ENCODE measurements around the gene CYSRT1. TPM values are rescaled to one million over a fixed set of nuclear protein-coding genes. Genes with fewer than 3 reads are reported as not detected.

CYSRT1 gene
- total RNA-seq, 2 experiments from 2014 or later: 0.17 to 0.26 TPM

DNA sequence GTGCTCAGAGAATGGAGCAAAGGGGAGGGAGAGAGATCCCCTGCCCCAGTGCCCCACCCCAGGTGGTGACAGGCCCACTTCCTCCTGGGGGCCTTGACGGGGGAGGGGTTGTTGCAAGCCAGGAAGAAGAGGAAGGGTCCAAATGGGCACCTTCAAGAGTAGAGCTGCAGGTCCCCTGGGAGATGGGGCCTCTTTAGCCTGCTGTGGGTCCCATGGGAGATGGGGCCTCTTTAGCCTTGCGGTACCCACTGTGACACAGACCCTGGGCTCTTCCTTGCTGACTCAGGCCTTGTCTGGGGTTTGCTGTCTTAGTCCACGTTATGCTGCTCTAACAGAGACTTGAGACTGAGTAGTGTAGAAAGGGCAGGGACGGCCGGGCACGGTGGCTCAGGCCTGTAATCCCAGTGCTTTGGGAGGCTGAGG is 43.0 kb downstream of the CYSRT1 start:
- Mint-ChIP-seq H3K9me3 (no peaks in the 10 kb centered on the region), H3K27ac (no peak overlapping the region), H3K27me3 (ENCODE audit: low read depth) (no peaks in the 10 kb centered on the region), H3K36me3 (ENCODE audit: low read depth) (peaks cover 33% of the 10 kb centered on the region), H3K4me3 (no peak overlapping the region), H3K4me1 (ENCODE audit: low read depth) (peaks cover 8% of the 10 kb centered on the region)
- intact Hi-C loops (cut with micrococcal nuclease): no loop called here
- CTCF ChIA-PET: no interaction called here
- no peak for DNase-seq

DNA sequence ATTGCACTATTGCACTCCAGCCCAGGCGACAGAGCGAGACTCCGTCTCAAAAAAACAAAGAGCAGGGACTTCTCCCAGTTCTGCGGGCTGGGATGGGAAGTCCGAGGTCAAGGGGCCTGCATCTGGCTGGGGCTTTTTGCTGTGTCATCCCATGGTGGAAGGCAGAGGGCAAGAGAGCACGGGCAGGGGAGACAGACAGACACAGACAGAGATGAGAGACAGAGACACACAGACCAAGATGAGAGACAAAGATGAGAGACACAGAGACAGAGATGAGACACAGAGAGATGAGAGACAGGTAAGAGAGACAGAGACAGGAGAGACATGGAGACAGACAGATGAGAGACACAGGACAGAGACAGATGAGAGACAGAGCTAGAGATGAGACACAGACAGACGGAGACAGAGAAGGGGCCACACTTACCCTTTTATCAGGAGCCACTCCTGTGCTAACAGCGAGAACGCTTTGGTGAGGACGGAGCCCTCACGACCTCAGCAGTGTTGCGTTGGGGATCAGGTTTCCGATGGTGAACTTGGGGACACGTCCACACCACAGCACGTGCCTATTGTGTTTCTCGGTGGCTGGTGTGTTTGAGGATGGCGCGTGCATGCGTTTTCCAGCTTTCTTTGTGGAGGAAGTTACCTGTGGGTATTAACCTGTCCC is 43.7 kb downstream of the CYSRT1 start:
- Mint-ChIP-seq H3K36me3 (ENCODE audit: low read depth) (peaks cover 33% of the 10 kb centered on the region), H3K27me3 (ENCODE audit: low read depth) (no peaks in the 10 kb centered on the region), H3K9me3 (no peaks in the 10 kb centered on the region), H3K4me1 (ENCODE audit: low read depth) (peaks cover 8% of the 10 kb centered on the region), H3K27ac (no peak overlapping the region), H3K4me3 (no peak overlapping the region)
- DNase-seq: no peak
- CTCF ChIA-PET: no interaction called here
- intact Hi-C loops (cut with micrococcal nuclease): no loop called here

DNA sequence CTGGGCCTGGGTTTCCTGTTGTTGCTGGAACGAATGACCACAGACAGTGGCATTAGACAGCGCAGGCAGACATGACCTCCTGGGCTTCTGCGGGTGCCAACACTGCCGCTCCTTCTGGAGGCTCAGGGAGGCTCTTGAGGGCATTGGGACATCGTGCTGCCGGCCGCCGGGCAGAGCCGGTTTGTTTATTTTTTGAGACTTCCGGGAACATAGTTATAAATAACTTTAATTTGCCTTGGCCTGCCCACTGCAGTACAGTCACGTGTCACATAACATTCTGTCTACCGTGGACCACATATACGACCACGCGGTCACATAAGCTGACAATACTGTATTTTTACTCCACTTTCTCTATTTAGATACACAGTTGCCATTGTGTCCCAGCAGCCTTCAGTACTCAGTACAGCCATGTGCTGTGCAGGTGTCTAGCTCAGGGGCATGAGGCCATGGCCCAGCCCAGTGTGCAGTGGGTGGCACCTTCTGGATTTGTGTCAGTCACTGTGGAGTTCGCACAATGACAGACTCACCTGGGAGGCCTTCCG is 44.3 kb downstream of the CYSRT1 start:
- intact Hi-C loops (cut with micrococcal nuclease): no loop called here
- Mint-ChIP-seq H3K27ac (no peak overlapping the region), H3K27me3 (ENCODE audit: low read depth) (no peaks in the 10 kb centered on the region), H3K4me3 (no peak overlapping the region), H3K9me3 (no peaks in the 10 kb centered on the region), H3K4me1 (ENCODE audit: low read depth) (peaks cover 8% of the 10 kb centered on the region), H3K36me3 (ENCODE audit: low read depth) (peaks cover 30% of the 10 kb centered on the region)
- no peak for DNase-seq
- CTCF ChIA-PET: no interaction called here

DNA sequence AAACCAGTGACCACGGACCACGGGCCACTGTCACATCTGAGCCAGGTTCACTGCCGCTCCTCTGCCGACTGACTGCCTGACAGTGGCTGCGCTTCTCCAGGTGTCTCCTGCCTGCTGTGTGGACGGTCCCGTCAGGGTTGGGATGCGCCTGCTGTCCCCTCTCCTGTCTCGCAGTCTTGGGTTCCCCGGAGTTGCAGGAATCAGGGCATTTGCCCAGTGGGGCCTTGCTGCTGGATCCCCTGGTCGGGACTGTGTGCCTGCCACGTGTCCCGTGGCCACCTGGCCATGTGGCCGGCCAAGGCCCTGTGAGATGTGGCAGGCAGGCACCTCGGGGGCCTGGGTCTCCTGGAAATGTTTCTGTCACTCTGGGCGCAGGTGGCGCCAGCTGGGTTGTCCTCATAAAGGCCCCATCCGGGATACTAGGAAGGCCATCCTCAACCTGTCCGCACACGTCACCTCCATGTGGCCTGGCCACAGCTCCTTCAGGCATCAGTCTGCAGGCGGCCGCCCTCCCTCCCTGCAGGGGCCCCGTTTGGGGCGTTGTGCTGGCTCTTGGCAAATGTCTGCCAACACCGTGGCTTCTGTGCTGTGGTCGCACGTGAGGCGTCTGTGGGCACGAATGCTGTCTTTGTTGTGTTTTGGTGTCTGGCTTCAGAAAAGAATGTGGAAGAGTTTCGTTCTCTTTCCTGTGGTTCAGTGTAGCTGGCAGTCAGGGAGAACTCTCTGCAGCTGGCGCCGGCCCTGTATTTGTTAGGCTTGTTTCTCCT is 46.1 kb downstream of the CYSRT1 start:
- no peak for DNase-seq
- intact Hi-C loops (cut with micrococcal nuclease): no loop called here
- H3K4me3 Mint-ChIP-seq: no peak overlapping the region
- no peaks in the 10 kb centered on the region for H3K27me3 Mint-ChIP-seq (ENCODE audit: low read depth)
- no peak overlapping the region for H3K27ac Mint-ChIP-seq
- peaks cover 28% of the 10 kb centered on the region for H3K36me3 Mint-ChIP-seq (ENCODE audit: low read depth)
- CTCF ChIA-PET: interaction anchor here (0.8 kb wide), 1 partner anchor 9 kb away, joined by 3 read pairs; no protein-coding TSS in a partner anchor
- peaks cover 11% of the 10 kb centered on the region for H3K4me1 Mint-ChIP-seq (ENCODE audit: low read depth)
- H3K9me3 Mint-ChIP-seq: no peaks in the 10 kb centered on the region

DNA sequence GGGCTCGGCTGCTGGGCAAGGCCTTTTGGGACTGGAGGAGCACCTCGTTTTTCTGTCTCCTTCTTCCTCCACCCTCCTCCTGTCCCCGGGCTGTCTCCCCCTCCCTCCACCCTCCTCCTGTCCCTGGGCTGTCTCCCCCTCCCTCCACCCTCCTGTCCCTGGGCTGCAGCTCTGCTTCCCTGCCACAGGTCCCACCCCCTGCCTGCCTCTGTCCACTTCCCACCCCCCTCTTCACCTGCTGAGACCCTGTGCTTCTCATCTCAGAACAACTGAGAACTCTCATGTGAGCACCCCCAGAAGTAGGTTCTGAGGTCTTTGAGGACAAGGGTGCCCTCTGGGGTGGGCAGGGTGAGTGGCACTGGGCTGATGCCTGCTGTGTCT is 46.7 kb downstream of the CYSRT1 start:
- CTCF ChIA-PET: interaction anchor here (0.8 kb wide), 1 partner anchor 10 kb away, joined by 3 read pairs; no protein-coding TSS in a partner anchor
- intact Hi-C loops (cut with micrococcal nuclease): no loop called here
- DNase-seq: no peak
- H3K9me3 Mint-ChIP-seq: no peaks in the 10 kb centered on the region
- peaks cover 12% of the 10 kb centered on the region for H3K4me1 Mint-ChIP-seq (ENCODE audit: low read depth)
- no peak overlapping the region for H3K4me3 Mint-ChIP-seq
- peaks cover 28% of the 10 kb centered on the region for H3K36me3 Mint-ChIP-seq (ENCODE audit: low read depth)
- H3K27me3 Mint-ChIP-seq (ENCODE audit: low read depth): no peaks in the 10 kb centered on the region
- no peak overlapping the region for H3K27ac Mint-ChIP-seq

DNA sequence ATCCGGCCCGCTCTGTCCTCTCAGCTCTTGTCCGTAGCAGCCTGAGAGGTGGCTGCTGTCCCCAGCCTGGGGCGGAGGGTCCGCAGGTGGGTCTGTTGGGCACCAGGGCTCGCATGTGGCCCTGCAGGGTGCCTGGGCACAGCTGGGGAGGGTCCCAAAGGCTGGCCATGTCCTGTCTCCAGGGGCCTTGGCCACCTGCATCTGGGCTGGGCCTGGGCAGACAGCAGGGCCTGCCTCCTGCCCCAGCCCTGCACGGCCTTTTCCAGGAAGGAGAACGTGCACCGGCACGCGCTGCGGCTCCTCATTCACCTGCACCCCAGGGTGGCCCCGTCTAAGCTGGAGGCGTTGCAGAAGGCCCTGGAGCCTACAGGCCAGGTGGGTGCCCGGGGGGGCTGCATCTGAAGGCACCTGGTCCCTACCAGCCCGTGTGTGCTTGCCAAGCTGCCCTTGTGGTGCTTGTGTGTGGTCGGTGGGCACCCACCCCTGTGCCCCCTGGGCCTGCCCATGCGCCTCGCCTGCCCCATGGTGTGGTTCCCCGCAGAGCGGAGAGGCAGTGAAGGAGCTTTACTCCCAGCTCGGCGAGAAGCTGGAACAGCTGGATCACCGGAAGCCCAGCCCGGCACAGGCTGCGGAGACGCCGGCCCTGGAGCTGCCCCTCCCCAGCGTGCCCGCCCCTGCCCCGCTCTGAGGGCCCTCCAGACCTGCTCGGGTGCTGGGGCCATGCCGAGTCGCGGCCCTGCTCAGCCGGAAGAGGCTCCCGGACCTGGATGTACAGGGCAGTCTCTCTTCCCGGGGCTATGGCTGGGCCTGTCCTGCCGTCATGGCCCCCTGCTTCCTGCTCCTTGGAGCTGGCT is 47.5 kb downstream of the CYSRT1 start:
- Mint-ChIP-seq H3K27me3 (ENCODE audit: low read depth) (peaks cover 4% of the 10 kb centered on the region), H3K4me3 (no peak overlapping the region), H3K36me3 (ENCODE audit: low read depth) (peaks cover 23% of the 10 kb centered on the region), H3K9me3 (no peaks in the 10 kb centered on the region), H3K27ac (no peak overlapping the region), H3K4me1 (ENCODE audit: low read depth) (peaks cover 17% of the 10 kb centered on the region)
- DNase-seq: no peak
- CTCF ChIA-PET: interaction anchor here (0.9 kb wide), 1 partner anchor 10 kb away, joined by 3 read pairs; no protein-coding TSS in a partner anchor
- intact Hi-C loops (cut with micrococcal nuclease): no loop called here

DNA sequence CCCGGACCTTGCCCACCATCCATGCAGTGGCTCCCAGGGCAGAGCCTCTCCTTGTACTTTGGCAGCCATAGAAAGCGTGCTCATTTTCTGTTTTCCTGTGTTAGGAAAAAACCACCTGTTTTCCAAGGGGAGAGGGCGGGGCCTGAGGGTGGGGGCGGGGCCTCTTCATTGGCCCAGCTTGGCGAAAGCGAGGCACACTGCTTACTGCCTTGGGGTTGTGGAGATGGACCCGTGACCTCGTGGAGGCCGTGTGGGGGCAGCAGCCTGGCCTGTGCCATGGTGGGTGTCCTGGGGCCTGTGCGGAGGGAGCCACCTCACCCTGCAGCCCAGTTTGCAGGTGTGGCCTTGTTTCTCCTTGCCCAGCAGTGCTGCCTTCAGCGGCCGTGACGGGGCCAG is 48.1 kb downstream of the CYSRT1 start:
- peaks cover 18% of the 10 kb centered on the region for H3K4me1 Mint-ChIP-seq (ENCODE audit: low read depth)
- H3K4me3 Mint-ChIP-seq: no peak overlapping the region
- no peaks in the 10 kb centered on the region for H3K9me3 Mint-ChIP-seq
- peaks cover 4% of the 10 kb centered on the region for H3K27me3 Mint-ChIP-seq (ENCODE audit: low read depth)
- H3K36me3 Mint-ChIP-seq (ENCODE audit: low read depth): peaks cover 19% of the 10 kb centered on the region
- CTCF ChIA-PET: interaction anchor here (0.6 to 0.9 kb wide), 2 partner anchors 11 to 149 kb away, joined by 3 read pairs; no protein-coding TSS in a partner anchor
- no peak overlapping the region for H3K27ac Mint-ChIP-seq
- intact Hi-C loops (cut with micrococcal nuclease): no loop called here
- no peak for DNase-seq

DNA sequence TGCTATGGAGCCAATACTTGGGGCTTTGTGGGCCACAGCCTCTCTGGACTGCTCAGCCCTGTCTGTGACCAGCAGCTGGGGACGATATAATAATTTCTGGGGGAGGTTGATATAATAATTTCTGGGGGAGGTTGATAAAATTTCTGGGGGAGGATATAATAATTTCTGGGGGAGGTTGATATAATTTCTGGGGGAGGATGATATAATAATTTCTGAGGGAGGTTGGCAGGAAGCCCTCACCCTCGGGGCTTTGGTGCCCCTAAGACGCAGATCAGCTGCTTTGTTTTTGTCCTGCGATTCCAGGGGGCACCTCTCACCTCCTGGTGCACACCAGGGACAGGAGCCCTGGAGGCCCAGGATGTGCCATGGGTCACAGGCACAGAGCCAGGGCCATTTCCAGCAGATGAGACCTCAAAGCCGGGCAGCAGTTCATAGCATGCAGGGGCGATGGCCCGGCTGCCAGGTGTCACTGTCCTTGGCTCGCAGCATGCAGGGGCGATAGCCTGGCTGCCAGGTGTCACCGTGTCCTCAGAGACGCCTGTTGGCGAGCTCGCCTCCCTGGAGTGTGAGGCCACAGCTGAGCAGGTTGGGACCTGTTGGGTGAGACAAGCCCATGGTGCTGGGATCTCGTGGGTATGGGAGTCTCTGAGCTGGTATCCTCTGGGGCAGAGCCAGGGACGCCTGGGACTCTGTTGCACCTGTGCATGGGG is 48.8 kb downstream of the CYSRT1 start:
- intact Hi-C loops (cut with micrococcal nuclease): no loop called here
- peaks cover 18% of the 10 kb centered on the region for H3K4me1 Mint-ChIP-seq (ENCODE audit: low read depth)
- H3K36me3 Mint-ChIP-seq (ENCODE audit: low read depth): peaks cover 16% of the 10 kb centered on the region
- CTCF ChIA-PET: interaction anchor here (0.6 to 1.2 kb wide), 2 partner anchors 13 to 148 kb away, joined by 3 read pairs; no protein-coding TSS in a partner anchor
- no peak overlapping the region for H3K27ac Mint-ChIP-seq
- H3K27me3 Mint-ChIP-seq (ENCODE audit: low read depth): peaks cover 4% of the 10 kb centered on the region
- H3K4me3 Mint-ChIP-seq: no peak overlapping the region
- no peaks in the 10 kb centered on the region for H3K9me3 Mint-ChIP-seq
- no peak for DNase-seq

DNA sequence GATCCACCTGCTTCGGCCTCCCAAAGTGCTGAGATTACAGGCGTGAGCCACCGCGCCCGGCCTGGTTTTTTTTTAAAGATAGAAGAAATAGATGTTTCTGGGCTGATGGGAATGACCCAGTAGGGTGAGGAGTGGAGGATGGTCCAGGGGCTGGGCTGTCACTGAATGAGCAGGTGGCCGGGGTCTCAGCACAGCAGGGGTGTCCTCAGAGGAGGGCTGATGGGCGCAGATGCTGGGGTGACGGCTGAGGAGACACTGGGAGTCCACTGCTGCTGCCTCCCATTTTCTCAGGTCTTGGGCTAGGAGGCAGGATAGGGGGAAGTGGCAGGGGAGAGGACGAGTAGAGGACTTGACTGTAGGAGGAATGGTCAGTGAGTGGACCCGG is 50.2 kb downstream of the CYSRT1 start:
- no peak for DNase-seq
- Mint-ChIP-seq H3K9me3 (no peaks in the 10 kb centered on the region), H3K4me1 (ENCODE audit: low read depth) (peaks cover 18% of the 10 kb centered on the region), H3K36me3 (ENCODE audit: low read depth) (peaks cover 7% of the 10 kb centered on the region), H3K27ac (no peak overlapping the region), H3K27me3 (ENCODE audit: low read depth) (peaks cover 4% of the 10 kb centered on the region), H3K4me3 (no peak overlapping the region)
- CTCF ChIA-PET: interaction anchor here (1.2 kb wide), 1 partner anchor 11 kb away, joined by 3 read pairs; no protein-coding TSS in a partner anchor
- intact Hi-C loops (cut with micrococcal nuclease): no loop called here
